CD14-positive monocyte (primary cell): ENCODE data around the gene DUS1L. TPM values are rescaled to one million over a fixed set of nuclear protein-coding genes. Genes with fewer than 3 reads are reported as not detected.
A peak's percentile ranks its signal among the peaks of the same experiment; 100 is the strongest.

Experiments
- DNase-seq, 3 donors: peaks; one replicate each; pipeline ENCODE4 v3.0.0-alpha.2; 2011 to 2022
- H2AFZ ChIP-seq: 2 replicates; pipeline ENCODE4 v1.6.0; 2012; ENCODE audit warnings: mild to moderate bottlenecking, low read depth, low read length, inconsistent platforms; ENCODE audit not compliant: insufficient read depth, poor library complexity, severe bottlenecking
- H3K27ac ChIP-seq, 2 donors: 1 replicate in 1 of 2; 2 replicates in 1 of 2; pipeline ENCODE4 v1.5.1; 2012 to 2013; ENCODE audit warnings: low read length in 2 of 2, control low read depth in 1 of 2, inconsistent platforms in 1 of 2, low read depth in 1 of 2, mild to moderate bottlenecking in 1 of 2
- H3K27me3 ChIP-seq, 2 donors: one replicate each; pipeline versions ENCODE4 v1.6.0 to v1.6.1; 2011 to 2013; ENCODE audit warnings: low read length in 2 of 2; ENCODE audit not compliant: control insufficient read depth in 2 of 2, insufficient read depth in 2 of 2
- H3K36me3 ChIP-seq, 2 donors: replicated peaks in 1 of 2; 1 replicate in 1 of 2; 2 replicates in 1 of 2; pipeline versions ENCODE4 v1.5.1 to v1.6.1; 2012 to 2013; ENCODE audit warnings: low read length in 2 of 2, control low read depth in 1 of 2, inconsistent platforms in 1 of 2, mild to moderate bottlenecking in 1 of 2; ENCODE audit not compliant: insufficient read depth in 2 of 2, control insufficient read depth in 1 of 2
- H3K4me1 ChIP-seq, 2 donors: 1 replicate in 1 of 2; 2 replicates in 1 of 2; pipeline versions ENCODE4 v1.5.1 to v1.6.1; 2012 to 2013; ENCODE audit warnings: low read length in 2 of 2, control low read depth in 1 of 2, inconsistent platforms in 1 of 2, mild to moderate bottlenecking in 1 of 2, moderate library complexity in 1 of 2; ENCODE audit not compliant: insufficient read depth in 2 of 2, control insufficient read depth in 1 of 2
- H3K4me2 ChIP-seq: replicated peaks from 2 replicates; pipeline ENCODE3; 2012; ENCODE audit warnings: low read length, moderate library complexity, mild to moderate bottlenecking; ENCODE audit not compliant: poor library complexity, severe bottlenecking; ENCODE audit errors: extremely low read depth
- H3K4me3 ChIP-seq, 3 experiments: fragments of 200-600 bp in 1 of 3; sonication (generic) in 1 of 3; replicated peaks in 1 of 3; 1 replicate in 2 of 3; 2 replicates in 1 of 3; pipeline ENCODE4 v1.5.1; 2011 to 2013; ENCODE audit warnings: low read length in 3 of 3, mild to moderate bottlenecking in 3 of 3, control low read depth in 2 of 3, low read depth in 2 of 3, inconsistent platforms in 1 of 3, moderate library complexity in 1 of 3
- H3K79me2 ChIP-seq: 2 replicates; pipeline ENCODE4 v1.6.0; 2012; ENCODE audit warnings: mild to moderate bottlenecking, control low read depth, inconsistent platforms, low read length, moderate library complexity; ENCODE audit not compliant: insufficient read depth
- H3K9ac ChIP-seq: 2 replicates; pipeline ENCODE4 v1.6.0; 2017; ENCODE audit warnings: low read length, mild to moderate bottlenecking; ENCODE audit not compliant: insufficient read depth, poor library complexity, severe bottlenecking
- H3K9me3 ChIP-seq, 2 donors: replicated peaks in 1 of 2; 1 replicate in 1 of 2; 2 replicates in 1 of 2; pipeline versions ENCODE4 v1.5.1 to v1.6.1; 2012 to 2013; ENCODE audit warnings: low read length in 2 of 2, control low read depth in 1 of 2; ENCODE audit not compliant: control insufficient read depth in 1 of 2, insufficient read depth in 1 of 2
- H4K20me1 ChIP-seq: 2 replicates; pipeline ENCODE4 v1.6.0; 2012; ENCODE audit warnings: mild to moderate bottlenecking, low read length, control low read depth, moderate library complexity; ENCODE audit not compliant: insufficient read depth
- H3K27ac Mint-ChIP-seq, 7 donors: one replicate each; pipeline ENCODE4 v1.8.0; 2020; ENCODE audit warnings: mild to moderate bottlenecking in 7 of 7, mixed read lengths in 7 of 7, moderate library complexity in 6 of 7, inconsistent platforms in 2 of 7
- H3K27me3 Mint-ChIP-seq, 3 donors: one replicate each; pipeline ENCODE4 v1.8.0; 2021 to 2022; ENCODE audit warnings: low read depth in 3 of 3, mild to moderate bottlenecking in 3 of 3, mixed read lengths in 3 of 3, moderate library complexity in 3 of 3, inconsistent platforms in 1 of 3
- H3K36me3 Mint-ChIP-seq, 2 donors: one replicate each; pipeline ENCODE4 v1.8.0; 2020; ENCODE audit warnings: mixed read lengths in 2 of 2, inconsistent platforms in 1 of 2, mild to moderate bottlenecking in 1 of 2
- H3K4me1 Mint-ChIP-seq: one replicate; pipeline ENCODE4 v1.8.0; 2020; ENCODE audit warnings: mild to moderate bottlenecking, mixed read lengths
- H3K4me3 Mint-ChIP-seq, 2 donors: one replicate each; pipeline ENCODE4 v1.8.0; 2020; ENCODE audit warnings: mild to moderate bottlenecking in 2 of 2, mixed read lengths in 2 of 2, moderate library complexity in 1 of 2
- H3K9me3 Mint-ChIP-seq, 7 donors: one replicate each; pipeline ENCODE4 v1.8.0; 2020 to 2022; ENCODE audit warnings: mixed read lengths in 7 of 7, mild to moderate bottlenecking in 6 of 7, moderate library complexity in 6 of 7, inconsistent platforms in 2 of 7
- WGBS: methylation state at CpG from one replicate; pipeline ENCODE4 v1.1.5; 2013; ENCODE audit warnings: missing lambda C conversion rate; ENCODE audit not compliant: insufficient coverage; 5-methylcytosine and 5-hydroxymethylcytosine counted together
- intact Hi-C, 2 donors: fragments of 100-400 bp; cut with micrococcal nuclease; formaldehyde crosslinking; loops; one replicate each; pipeline versions ENCODE4 v1.15.0 to v1.15.1; 2023
- polyA plus RNA-seq, 3 donors: library from polyadenylated mRNA; depleted of rRNA in 1 of 3; unstranded in 2 of 3; stranded (reverse) in 1 of 3; fragments of 300-500 nt in 2 of 3; fragments of >200 nt in 1 of 3; fragmentation: Illumina TruSeq in 2 of 3; gene quantifications; 1 replicate in 2 of 3; 2 replicates in 1 of 3; pipeline ENCODE4 v1.2.3, GENCODE V29; 2012 to 2021
- TF ChIP-seq, protein P1 (sequence below): fragments of 200-600 bp; IDR thresholded peaks from one replicate; pipeline ENCODE4 v1.8.0; 2022; ENCODE audit warnings: antibody characterized with exemption, mild to moderate bottlenecking

DUS1L gene
- polyA plus RNA-seq, 3 donors, result 23.9 to 175 (median 47.6) TPM

- H3K4me2 ChIP-seq, result no peak overlapping the region
- Mint-ChIP-seq H3K36me3 (peaks cover 2 to 21% of the 10 kb centered on the region in 2 donors), H3K4me1 (no peaks in the 10 kb centered on the region), H3K27ac (no peak overlapping the region), H3K9me3 (no peaks in the 10 kb centered on the region), H3K4me3 (no peak overlapping the region), H3K27me3 (peaks cover 0 to 2% (median 2%) of the 10 kb centered on the region in 3 donors)
- no peak overlapping the region for H2AFZ ChIP-seq
- WGBS, result 41% methylated on average over 17 of the region's 22 CpGs
- H3K27ac ChIP-seq, result no peak overlapping the region
- no peaks in the 10 kb centered on the region for H3K79me2 ChIP-seq
- no peak for DNase-seq
- no peaks in the 10 kb centered on the region for H3K27me3 ChIP-seq
- H3K4me3 ChIP-seq, result no peak overlapping the region
- H4K20me1 ChIP-seq, result no peaks in the 10 kb centered on the region
- no peaks in the 10 kb centered on the region for H3K9me3 ChIP-seq
- H3K9ac ChIP-seq, result no peak overlapping the region
- H3K36me3 ChIP-seq, result peaks cover 16 to 17% of the 10 kb centered on the region in 2 donors
- TF ChIP-seq, protein P1, sequence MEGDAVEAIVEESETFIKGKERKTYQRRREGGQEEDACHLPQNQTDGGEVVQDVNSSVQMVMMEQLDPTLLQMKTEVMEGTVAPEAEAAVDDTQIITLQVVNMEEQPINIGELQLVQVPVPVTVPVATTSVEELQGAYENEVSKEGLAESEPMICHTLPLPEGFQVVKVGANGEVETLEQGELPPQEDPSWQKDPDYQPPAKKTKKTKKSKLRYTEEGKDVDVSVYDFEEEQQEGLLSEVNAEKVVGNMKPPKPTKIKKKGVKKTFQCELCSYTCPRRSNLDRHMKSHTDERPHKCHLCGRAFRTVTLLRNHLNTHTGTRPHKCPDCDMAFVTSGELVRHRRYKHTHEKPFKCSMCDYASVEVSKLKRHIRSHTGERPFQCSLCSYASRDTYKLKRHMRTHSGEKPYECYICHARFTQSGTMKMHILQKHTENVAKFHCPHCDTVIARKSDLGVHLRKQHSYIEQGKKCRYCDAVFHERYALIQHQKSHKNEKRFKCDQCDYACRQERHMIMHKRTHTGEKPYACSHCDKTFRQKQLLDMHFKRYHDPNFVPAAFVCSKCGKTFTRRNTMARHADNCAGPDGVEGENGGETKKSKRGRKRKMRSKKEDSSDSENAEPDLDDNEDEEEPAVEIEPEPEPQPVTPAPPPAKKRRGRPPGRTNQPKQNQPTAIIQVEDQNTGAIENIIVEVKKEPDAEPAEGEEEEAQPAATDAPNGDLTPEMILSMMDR, result no peak
- intact Hi-C loops, result no loop called here
- no peaks in the 10 kb centered on the region for H3K4me1 ChIP-seq
Observed at GRCh38 chr17:82013341-82013740, 52.3 kb downstream of the DUS1L start.

- Histone ChIP-seq H4K20me1 (no peaks in the 10 kb centered on the region), H2AFZ (no peak overlapping the region), H3K9ac (no peak overlapping the region), H3K36me3 (peaks cover 11 to 16% of the 10 kb centered on the region in 2 donors), H3K4me2 (no peak overlapping the region), H3K9me3 (no peaks in the 10 kb centered on the region), H3K4me1 (no peaks in the 10 kb centered on the region), H3K4me3 (no peak overlapping the region), H3K27ac (no peak overlapping the region), H3K27me3 (no peaks in the 10 kb centered on the region), H3K79me2 (no peaks in the 10 kb centered on the region)
- intact Hi-C loops, result no loop called here
- Mint-ChIP-seq H3K27ac (peak overlapping the region in 1 of 7 donors; percentile 63), H3K9me3 (no peaks in the 10 kb centered on the region), H3K36me3 (peaks cover 2 to 17% of the 10 kb centered on the region in 2 donors), H3K4me3 (no peak overlapping the region), H3K4me1 (no peaks in the 10 kb centered on the region), H3K27me3 (peaks cover 0 to 2% (median 2%) of the 10 kb centered on the region in 3 donors)
- 97% methylated on average over 10 of the region's 19 CpGs for WGBS
- TF ChIP-seq, protein P1, result no peak
- DNase-seq, result no peak
Observed at GRCh38 chr17:82012640-82013295, 52.8 kb downstream of the DUS1L start.
